Measurements from ENCODE around the gene EPN2.

Gene EPN2

GRCh38 chr17:19268611-19269010 is 31.4 kb downstream of the EPN2 start:
- Histone ChIP-seq H3K9me2 (replicated peaks; ENCODE audit: insufficient read depth, low read length) (no peaks in the 10 kb centered on the region), H3K27me3 (ENCODE audit: low read length) (no peaks in the 10 kb centered on the region), H3F3A (ENCODE audit: insufficient read depth) (no peaks in the 10 kb centered on the region), H3K9me3 (ENCODE audit: insufficient read depth, low read length) (no peaks in the 10 kb centered on the region), H3K79me2 (ENCODE audit: insufficient read depth, low read length) (no peaks in the 10 kb centered on the region), H4K20me1 (ENCODE audit: low read depth, low read length) (no peaks in the 10 kb centered on the region), H3K4me2 (ENCODE audit: low read depth, low read length, poor library complexity, severe bottlenecking) (no peak overlapping the region), H3K9ac (ENCODE audit: low read length) (no peak overlapping the region), H3K36me3 (ENCODE audit: low read length) (no peaks in the 10 kb centered on the region), H3K4me3 (ENCODE audit: insufficient read depth, low read length, poor library complexity, severe bottlenecking) (no peak overlapping the region), H2AFZ (ENCODE audit: low read depth, low read length, severe bottlenecking) (no peak overlapping the region), H3K27ac (ENCODE audit: low read depth, low read length) (no peak overlapping the region)
- TF ChIP-seq EZH2phosphoT487 (conservative IDR thresholded peaks at IDR 0.05; ENCODE audit: low read length) (no peak), CTCF (IDR thresholded peaks at IDR 0.05; ENCODE audit: insufficient read depth, low read length, poor library complexity, severe bottlenecking) (no peak)

DNA sequence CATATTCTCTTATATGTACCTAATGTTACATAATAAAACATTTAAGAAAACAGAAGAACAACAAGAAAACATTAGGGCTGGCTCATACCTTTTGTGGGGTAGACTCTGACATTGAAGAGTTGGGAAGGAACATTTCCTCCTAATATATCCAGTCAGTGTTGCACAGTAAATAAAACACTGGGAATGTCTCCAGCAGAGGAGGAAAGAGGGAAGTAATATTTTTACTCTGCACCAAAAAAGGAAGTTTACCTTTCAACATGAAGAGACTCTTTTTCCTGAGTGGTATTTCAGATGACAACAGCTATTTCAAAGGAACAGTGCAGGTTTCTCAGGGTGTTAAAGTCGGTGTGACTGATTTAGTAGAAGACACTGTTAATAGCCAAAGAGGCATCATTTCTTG is 31.9 kb downstream of the EPN2 start:
- no peak overlapping the region for H2AFZ ChIP-seq (ENCODE audit: low read depth, low read length, severe bottlenecking)
- H3K79me2 ChIP-seq (ENCODE audit: insufficient read depth, low read length) = no peaks in the 10 kb centered on the region
- TF ChIP-seq EZH2phosphoT487 (conservative IDR thresholded peaks at IDR 0.05; ENCODE audit: low read length) (no peak), CTCF (IDR thresholded peaks at IDR 0.05; ENCODE audit: insufficient read depth, low read length, poor library complexity, severe bottlenecking) (no peak)
- H3K4me3 ChIP-seq (ENCODE audit: insufficient read depth, low read length, poor library complexity, severe bottlenecking) = no peak overlapping the region
- no peaks in the 10 kb centered on the region for H3K36me3 ChIP-seq (ENCODE audit: low read length)
- no peaks in the 10 kb centered on the region for H3F3A ChIP-seq (ENCODE audit: insufficient read depth)
- no peaks in the 10 kb centered on the region for H3K9me3 ChIP-seq (ENCODE audit: insufficient read depth, low read length)
- no peak overlapping the region for H3K4me2 ChIP-seq (ENCODE audit: low read depth, low read length, poor library complexity, severe bottlenecking)
- no peaks in the 10 kb centered on the region for H3K27me3 ChIP-seq (ENCODE audit: low read length)
- H3K27ac ChIP-seq (ENCODE audit: low read depth, low read length) = no peak overlapping the region
- H3K9ac ChIP-seq (ENCODE audit: low read length) = no peak overlapping the region
- no peaks in the 10 kb centered on the region for H3K9me2 ChIP-seq (replicated peaks; ENCODE audit: insufficient read depth, low read length)
- no peaks in the 10 kb centered on the region for H4K20me1 ChIP-seq (ENCODE audit: low read depth, low read length)

DNA sequence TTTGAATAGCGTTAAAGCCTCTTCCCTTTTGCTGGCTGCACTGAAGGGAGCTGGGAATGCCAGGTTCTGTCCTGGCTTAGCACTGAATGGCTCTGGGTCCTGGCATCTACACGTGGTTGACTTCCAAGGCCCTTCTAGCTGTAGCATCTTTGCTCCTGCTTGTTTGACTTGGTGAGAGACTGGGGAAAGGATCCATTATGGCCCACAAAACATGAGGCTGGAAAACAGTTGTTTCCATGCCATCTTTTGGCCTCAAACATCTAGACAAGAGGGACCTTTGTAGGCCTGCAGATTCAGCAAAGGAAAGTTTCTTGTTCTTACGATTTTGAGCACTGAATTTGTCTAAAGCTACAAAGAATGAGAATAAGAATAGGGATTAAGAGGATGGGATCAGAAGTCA is 32.5 kb downstream of the EPN2 start:
- TF ChIP-seq EZH2phosphoT487 (conservative IDR thresholded peaks at IDR 0.05; ENCODE audit: low read length) (no peak), CTCF (IDR thresholded peaks at IDR 0.05; ENCODE audit: insufficient read depth, low read length, poor library complexity, severe bottlenecking) (no peak)
- H3K4me3 ChIP-seq (ENCODE audit: insufficient read depth, low read length, poor library complexity, severe bottlenecking) = no peak overlapping the region
- H3K9ac ChIP-seq (ENCODE audit: low read length) = no peak overlapping the region
- no peaks in the 10 kb centered on the region for H3K36me3 ChIP-seq (ENCODE audit: low read length)
- no peak overlapping the region for H3K27ac ChIP-seq (ENCODE audit: low read depth, low read length)
- H4K20me1 ChIP-seq (ENCODE audit: low read depth, low read length) = no peaks in the 10 kb centered on the region
- H3K27me3 ChIP-seq (ENCODE audit: low read length) = no peaks in the 10 kb centered on the region
- H3K4me2 ChIP-seq (ENCODE audit: low read depth, low read length, poor library complexity, severe bottlenecking) = no peak overlapping the region
- no peaks in the 10 kb centered on the region for H3K9me2 ChIP-seq (replicated peaks; ENCODE audit: insufficient read depth, low read length)
- no peaks in the 10 kb centered on the region for H3K9me3 ChIP-seq (ENCODE audit: insufficient read depth, low read length)
- H2AFZ ChIP-seq (ENCODE audit: low read depth, low read length, severe bottlenecking) = no peak overlapping the region
- no peaks in the 10 kb centered on the region for H3F3A ChIP-seq (ENCODE audit: insufficient read depth)
- H3K79me2 ChIP-seq (ENCODE audit: insufficient read depth, low read length) = no peaks in the 10 kb centered on the region

DNA sequence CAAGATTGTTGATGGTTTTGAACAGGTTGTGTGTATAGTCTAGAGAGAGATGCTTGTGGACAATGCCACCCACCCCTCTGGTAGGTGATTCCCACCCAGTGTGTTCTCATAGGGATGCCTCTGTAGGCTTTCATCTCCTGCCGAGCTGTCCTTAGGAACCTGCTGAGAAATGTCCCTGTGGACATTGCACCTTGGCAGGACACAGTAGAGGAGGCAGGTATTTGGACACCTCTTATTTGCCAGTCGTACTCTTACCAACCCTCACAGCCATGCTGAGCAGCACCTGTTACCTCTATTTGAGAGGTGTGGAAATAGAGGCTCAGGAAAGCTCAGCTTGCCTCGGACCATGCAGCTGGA is 33.2 kb downstream of the EPN2 start:
- no peaks in the 10 kb centered on the region for H3K79me2 ChIP-seq (ENCODE audit: insufficient read depth, low read length)

More for the DNA sequence above, 33.2 kb downstream of the EPN2 start:
- Histone ChIP-seq H3K9ac (ENCODE audit: low read length) (no peak overlapping the region), H3K4me2 (ENCODE audit: low read depth, low read length, poor library complexity, severe bottlenecking) (no peak overlapping the region), H3F3A (ENCODE audit: insufficient read depth) (no peaks in the 10 kb centered on the region), H3K4me3 (ENCODE audit: insufficient read depth, low read length, poor library complexity, severe bottlenecking) (no peak overlapping the region), H2AFZ (ENCODE audit: low read depth, low read length, severe bottlenecking) (no peak overlapping the region), H3K27ac (ENCODE audit: low read depth, low read length) (no peak overlapping the region), H3K9me2 (replicated peaks; ENCODE audit: insufficient read depth, low read length) (no peaks in the 10 kb centered on the region), H3K9me3 (ENCODE audit: insufficient read depth, low read length) (no peaks in the 10 kb centered on the region), H4K20me1 (ENCODE audit: low read depth, low read length) (no peaks in the 10 kb centered on the region), H3K27me3 (ENCODE audit: low read length) (no peaks in the 10 kb centered on the region), H3K36me3 (ENCODE audit: low read length) (no peaks in the 10 kb centered on the region)
- TF ChIP-seq EZH2phosphoT487 (conservative IDR thresholded peaks at IDR 0.05; ENCODE audit: low read length) (no peak), CTCF (IDR thresholded peaks at IDR 0.05; ENCODE audit: insufficient read depth, low read length, poor library complexity, severe bottlenecking) (no peak)

Data from SU-DHL-6 (cell line).